ENCODE data around the gene PADI3. TPM values are rescaled to one million over a fixed set of nuclear protein-coding genes. Genes with fewer than 3 reads are reported as not detected.

Gene PADI3
- total RNA-seq, 1 experiment from 2014 or later, result 2.5 TPM

DNA sequence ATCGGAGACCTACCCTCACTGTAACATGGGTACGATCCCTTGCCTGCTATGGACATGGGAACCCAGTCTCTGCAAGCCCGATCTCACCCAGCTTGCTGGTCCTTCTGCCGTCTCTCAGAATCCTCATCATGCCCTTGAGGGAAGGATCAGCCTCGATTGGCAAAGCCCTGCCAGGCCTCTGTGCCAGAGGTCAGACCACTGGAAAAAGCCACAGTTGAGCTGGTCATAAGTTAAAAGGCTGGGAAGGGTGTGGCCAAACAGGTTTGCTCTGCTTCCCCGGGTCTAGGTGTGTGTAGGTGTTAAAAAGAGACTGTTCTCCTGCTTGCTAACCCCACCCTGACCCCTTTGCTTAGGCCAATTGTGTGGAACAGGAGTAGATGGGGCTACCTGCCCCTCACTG, 19.5 kb upstream of the PADI3 start:
- Histone ChIP-seq H3K27me3 (ENCODE audit: insufficient read depth, low read length) (no peaks in the 10 kb centered on the region), H4K91ac (ENCODE audit: insufficient read length, low read depth, low read length) (no peak overlapping the region), H4K8ac (replicated peaks; ENCODE audit: insufficient read length, low read depth, low read length) (no peak overlapping the region), H2AFZ (ENCODE audit: low read length) (no peak overlapping the region), H3K56ac (ENCODE audit: insufficient read length, low read depth, low read length) (no peak overlapping the region), H2BK20ac (ENCODE audit: low read depth, low read length, poor library complexity, severe bottlenecking) (no peak overlapping the region), H3K27ac (ENCODE audit: insufficient read length, low read depth, low read length) (no peak overlapping the region), H2BK120ac (ENCODE audit: low read depth, low read length, poor library complexity, severe bottlenecking) (no peak overlapping the region), H3K79me2 (ENCODE audit: insufficient read depth, low read length) (no peaks in the 10 kb centered on the region), H3K4me2 (ENCODE audit: insufficient read depth, insufficient read length, low read length) (no peak overlapping the region), H2AK5ac (ENCODE audit: insufficient read length, low read length) (no peak overlapping the region), H4K5ac (ENCODE audit: insufficient read length, low read depth, low read length) (no peak overlapping the region), H3K14ac (ENCODE audit: insufficient read depth, low read length) (no peak overlapping the region), H3K79me1 (ENCODE audit: insufficient read depth, low read depth, low read length, poor library complexity, severe bottlenecking) (no peaks in the 10 kb centered on the region), H3T11ph (ENCODE audit: low read length) (no peak overlapping the region), H3K9ac (ENCODE audit: extremely low read depth, insufficient read length, low read length) (no peak overlapping the region), H2BK15ac (ENCODE audit: low read depth, low read length) (no peak overlapping the region), H4K20me1 (ENCODE audit: control insufficient read depth, insufficient read depth, insufficient read length) (no peaks in the 10 kb centered on the region), H3K9me3 (ENCODE audit: control insufficient read depth, low read depth, low read length) (no peaks in the 10 kb centered on the region), H3K4me1 (ENCODE audit: insufficient read depth, low read length) (no peaks in the 10 kb centered on the region; the same call in 1 of the 2 replicates), H3K18ac (ENCODE audit: insufficient read length, low read depth, low read length) (no peak overlapping the region), H3K23ac (ENCODE audit: insufficient read length, low read depth, low read length) (no peak overlapping the region), H3K23me2 (ENCODE audit: insufficient read length, low read depth, low read length, poor library complexity, severe bottlenecking) (no peaks in the 10 kb centered on the region), H3K4ac (ENCODE audit: low read depth, low read length) (no peak overlapping the region), H2BK5ac (ENCODE audit: insufficient read length, low read length) (no peak overlapping the region), H2BK12ac (ENCODE audit: insufficient read length, low read depth, low read length) (no peak overlapping the region)
- Mint-ChIP-seq H3K4me3 (no peak overlapping the region), H3K27me3 (ENCODE audit: low read depth) (no peaks in the 10 kb centered on the region; the same call in 1 of the 2 replicates), H3K36me3 (ENCODE audit: insufficient read depth in 1 of 3, low read depth in 3 of 3) (no peaks in the 10 kb centered on the region), H3K4me1 (peaks cover 5 to 9% of the 10 kb centered on the region in 2 experiments; a peak in 3 of 4 replicates), H3K27ac (peak overlapping the region in 1 of 3 experiments; percentile 61; a peak in 1 of 7 replicates), H3K9me3 (no peaks in the 10 kb centered on the region)
- no CpG with 5 or more reads among the region's 6 CpGs for WGBS (ENCODE audit: extremely low coverage, insufficient read length, low lambda C conversion rate)
- TF ChIP-seq CTCF (conservative IDR thresholded peaks at IDR 0.05), result no peak
- DNase-seq, result no peak

Data from H9 (cell line).